Heart right ventricle (tissue), 16 donors: ENCODE data around the gene MAU2. TPM values are rescaled to one million over a fixed set of nuclear protein-coding genes. Genes with fewer than 3 reads are reported as not detected.

Source experiments
- ATAC-seq, 8 donors: fragments of 200-7000 bp; cut with Tn5 transposase; one replicate each; pipeline ENCODE4 v1.9.1; 2020; ENCODE audit warnings: mild to moderate bottlenecking in 8 of 8, moderate library complexity in 8 of 8, moderate number of reproducible peaks in 1 of 8
- DNase-seq, 2 donors: peaks; one replicate each; pipeline ENCODE4 v3.0.0-alpha.2; 2020
- H3K27ac ChIP-seq, 10 donors: fragments of 200-600 bp; sonication (generic) in 2 of 10; one replicate each; pipeline versions ENCODE4 v1.5.0 to v1.8.0; 2020 to 2022; ENCODE audit warnings: mild to moderate bottlenecking in 3 of 10
- H3K27me3 ChIP-seq, 7 donors: fragments of 200-600 bp; one replicate each; pipeline ENCODE4 v1.8.0; 2021 to 2022; ENCODE audit warnings: mild to moderate bottlenecking in 2 of 7
- H3K36me3 ChIP-seq, 9 donors: fragments of 200-600 bp; sonication (generic) in 1 of 9; one replicate each; pipeline versions ENCODE4 v1.5.0 to v1.8.0; 2020 to 2022; ENCODE audit warnings: mild to moderate bottlenecking in 2 of 9
- H3K4me1 ChIP-seq, 9 donors: fragments of 200-600 bp; sonication (generic) in 1 of 9; one replicate each; pipeline versions ENCODE4 v1.5.0 to v1.8.0; 2020 to 2022; ENCODE audit warnings: mild to moderate bottlenecking in 4 of 9
- H3K4me3 ChIP-seq, 10 donors: fragments of 200-600 bp; sonication (generic) in 2 of 10; one replicate each; pipeline versions ENCODE4 v1.5.0 to v1.8.0; 2020 to 2022; ENCODE audit warnings: mild to moderate bottlenecking in 7 of 10, moderate library complexity in 2 of 10
- H3K9me3 ChIP-seq, 11 donors: fragments of 200-600 bp in 10 of 11; sonication (generic) in 2 of 11; one replicate each; pipeline versions ENCODE4 v1.5.0 to v1.8.0; 2013 to 2022; ENCODE audit warnings: mild to moderate bottlenecking in 2 of 11, control low read depth in 1 of 11, moderate library complexity in 1 of 11
- CTCF ChIP-seq, 9 donors: fragments of 200-600 bp; sonication (generic) in 2 of 9; IDR thresholded peaks; one replicate each; pipeline versions ENCODE4 v1.5.0 to v1.8.0; 2021 to 2022; ENCODE audit warnings: antibody characterized with exemption in 9 of 9, mild to moderate bottlenecking in 5 of 9, moderate library complexity in 1 of 9
- WGBS, 2 donors: extraction: QIAGEN DNeasy Blood & Tissue Kit; methylation state at CpG; one replicate each; pipeline ENCODE4 v1.1.7; 2013; ENCODE audit warnings: inconsistent platforms in 1 of 2; 5-methylcytosine and 5-hydroxymethylcytosine counted together
- intact Hi-C, 10 donors: fragments of 100-400 bp; cut with DNase I; formaldehyde crosslinking; loops; one replicate each; pipeline versions ENCODE4 v1.11.1 to v1.14.2; 2022
- polyA plus RNA-seq, 2 donors: library from polyadenylated mRNA; stranded (reverse); fragments of 200-250 nt; gene quantifications; one replicate each; pipeline ENCODE4 v1.2.3, GENCODE V29; 2013
- total RNA-seq, 10 donors: library from RNA; stranded (reverse); fragmentation: NEBNext Ultra II Directional in 3 of 10; extraction: Animal tissue kit (Norgen Biotek cat#: 25700) in 3 of 10; gene quantifications; one replicate each; pipeline versions ENCODE4 v1.2.1 to v1.2.4, GENCODE V29; 2021 to 2023
- donor health status: Arrhythmogenic right ventricular cardiomyopathy.
- donor health status: ischemic (EF 13 %, LVEDD 7.1; RV severe dilation, severe dysfunction).
- donor health status: healthy with polysubstance abuse.
- donor health status: DM: no; HTN: yes; CAD: no.
- donor health status: DM: no; HTN: no; CAD: no.
- donor health status: ischemic (EF 25% LVEDD 6.9; RV normal size, moderate dysfunction).
- donor health status: ischemic (EF 25% LVEDD 5.7; RV mildly dilated, moderate dysfunction).
- donor health status: healthy.
- donor health status: DM: yes; HTN: yes; CAD: no.
- donor health status: Ischemic cardiomyopathy.
- donor health status: ischemic (EF 35%, LVEDD 5.7; RV mildly dilated, moderate dysfunction).
- donor health status: nonischemic (EF 11% LVEDD 7.7; RV severe dilation, severe dysfunction).
- donor health status: DM: yes; HTN: yes; CAD: no.
- donor health status: PGD.
- donor health status: ischemic (EF 29% LVEDD 5.4; RV normal size, mild dysfunction).
- donor health status: nonischemic (EF 23%, LVEDD 6.1; RV moderate dilation, normal function).

The MAU2 gene
- total and polyA plus RNA-seq, 12 donors: 11.2 to 48.6 (median 36.7) TPM

GRCh38 chr19:19316082-19316481, 4.5 kb upstream of the MAU2 start:
- 67 to 93% methylated on average over 1 of the region's 1 CpG for WGBS, 2 donors
- no peaks in the 10 kb centered on the region for H3K9me3 ChIP-seq
- no peak for TF ChIP-seq CTCF (IDR thresholded peaks at IDR 0.05)
- DNase-seq: no peak
- no peaks in the 10 kb centered on the region for H3K27me3 ChIP-seq
- peaks cover 6 to 24% (median 16%) of the 10 kb centered on the region in 9 donors for H3K4me1 ChIP-seq
- peak in 2 of 8 donors; percentile 10 to 11 for ATAC-seq
- intact Hi-C loops: no loop called here
- H3K4me3 ChIP-seq: no peak overlapping the region
- H3K27ac ChIP-seq: peak overlapping the region in 6 of 10 donors; percentile 20 to 66 (median 54)
- peaks cover 0 to 57% (median 12%) of the 10 kb centered on the region in 9 donors for H3K36me3 ChIP-seq

GRCh38 chr19:19319732-19320360, 783 bp upstream of the MAU2 start:
- H3K9me3 ChIP-seq: no peaks in the 10 kb centered on the region
- no peak for DNase-seq
- H3K27me3 ChIP-seq: no peaks in the 10 kb centered on the region
- peaks cover 0 to 39% (median 8%) of the 10 kb centered on the region in 9 donors for H3K36me3 ChIP-seq
- ATAC-seq: peak in 5 of 8 donors; percentile 0 to 18 (median 11)
- peak overlapping the region; percentile 75 to 100 (median 98) for H3K4me3 ChIP-seq
- WGBS, 2 donors: 6% methylated on average over 32 of the region's 32 CpGs
- TF ChIP-seq CTCF (IDR thresholded peaks at IDR 0.05): no peak
- peak overlapping the region in 9 of 10 donors; percentile 82 to 98 (median 93) for H3K27ac ChIP-seq
- intact Hi-C loops: loop anchor here in 3 of 10 donors (5.0 to 10.0 kb wide), 2 partner anchors 125 to 128 kb away; partner anchors contain the start of genes BORCS8 (in 3 of the 3) and RFXANK (in 3 of the 3)
- peaks cover 12 to 58% (median 47%) of the 10 kb centered on the region in 9 donors for H3K4me1 ChIP-seq

- TF ChIP-seq CTCF (IDR thresholded peaks at IDR 0.05): no peak
- DNase-seq: no peak
- no peaks in the 10 kb centered on the region for H3K9me3 ChIP-seq
- no peaks in the 10 kb centered on the region for H3K27me3 ChIP-seq
- H3K27ac ChIP-seq: peak overlapping the region; percentile 82 to 98 (median 92)
- H3K4me3 ChIP-seq: peak overlapping the region; percentile 75 to 100 (median 98)
- peaks cover 0 to 39% (median 7%) of the 10 kb centered on the region in 9 donors for H3K36me3 ChIP-seq
- peak in 2 of 8 donors; percentile 0 to 8 for ATAC-seq
- 1% methylated on average over 28 to 34 of the region's 34 CpGs for WGBS, 2 donors
- peaks cover 12 to 62% (median 47%) of the 10 kb centered on the region in 9 donors for H3K4me1 ChIP-seq
- intact Hi-C loops: loop anchor here in 3 of 10 donors (5.0 to 10.0 kb wide), 2 partner anchors 126 to 129 kb away; partner anchors contain the start of genes BORCS8 (in 3 of the 3) and RFXANK (in 3 of the 3)
Observed at GRCh38 chr19:19321141-19321577, 530 bp downstream of the MAU2 start.

- intact Hi-C loops: loop anchor here in 3 of 10 donors (5.0 to 10.0 kb wide), 2 partner anchors 129 to 132 kb away; partner anchors contain the start of genes BORCS8 (in 3 of the 3) and RFXANK (in 3 of the 3)
- peak in 4 of 8 donors; percentile 18 to 50 (median 30) for ATAC-seq
- 73 to 74% methylated on average over 7 of the region's 7 CpGs for WGBS, 2 donors
- Histone ChIP-seq H3K9me3 (no peaks in the 10 kb centered on the region), H3K4me3 (no peak overlapping the region), H3K27ac (peak overlapping the region in 6 of 10 donors; percentile 2 to 59 (median 42)), H3K4me1 (peaks cover 10 to 57% (median 51%) of the 10 kb centered on the region in 9 donors), H3K27me3 (no peaks in the 10 kb centered on the region), H3K36me3 (peaks cover 0 to 67% (median 16%) of the 10 kb centered on the region in 9 donors)
- DNase-seq: no peak
- no peak for TF ChIP-seq CTCF (IDR thresholded peaks at IDR 0.05)
Observed at GRCh38 chr19:19324059-19324770, 3.6 kb downstream of the MAU2 start.
